ENCODE results near the gene RASGRF2.
"Not testable (repeated sequence)": the region's sequence is repeated elsewhere in the genome, so short reads cannot be mapped to it uniquely, and the experiment has no call there.

The RASGRF2 gene

GRCh38 chr5:81053282-81053681 lies 93.1 kb downstream of the RASGRF2 start:
- not testable (repeated sequence) for H3K9me3 ChIP-seq (ENCODE audit: control insufficient read depth in 1 of 2, low read length in 2 of 2); H3K36me3 ChIP-seq (ENCODE audit: control insufficient read depth in 1 of 2, insufficient read depth in 2 of 2, low read length in 2 of 2); H3K27me3 ChIP-seq (ENCODE audit: low read depth, low read length); H3K4me3 ChIP-seq (ENCODE audit: low read depth in 1 of 2, low read length in 2 of 2); H3K27ac ChIP-seq (ENCODE audit: low read length); H3K4me1 ChIP-seq (ENCODE audit: control insufficient read depth in 1 of 2, insufficient read depth in 2 of 2, low read length in 2 of 2)

DNA sequence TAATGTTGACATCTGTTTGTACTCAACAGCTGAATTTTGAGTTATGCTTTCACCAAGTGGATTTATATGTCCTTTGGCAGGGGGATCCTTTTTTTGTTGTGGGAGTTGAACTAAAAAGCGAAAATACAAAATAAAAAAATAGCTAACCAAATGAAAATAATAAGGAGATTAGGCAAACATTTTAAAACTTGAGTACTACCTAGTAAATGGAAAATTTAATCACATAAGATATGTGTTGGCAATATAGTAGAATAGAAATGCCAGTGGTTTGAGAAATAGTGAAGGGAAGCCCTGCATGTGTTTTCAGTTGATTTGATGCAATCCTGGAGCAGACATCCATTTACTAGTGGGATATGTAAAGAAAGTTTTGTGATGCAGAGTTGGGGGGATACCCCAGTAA lies 98.0 kb downstream of the RASGRF2 start:
- no peak overlapping the region for H3K4me3 ChIP-seq (ENCODE audit: low read depth in 1 of 2, low read length in 2 of 2)
- no peaks in the 10 kb centered on the region for H3K27me3 ChIP-seq (ENCODE audit: low read depth, low read length)
- H3K9me3 ChIP-seq (ENCODE audit: control insufficient read depth in 1 of 2, low read length in 2 of 2), result no peaks in the 10 kb centered on the region

DNA sequence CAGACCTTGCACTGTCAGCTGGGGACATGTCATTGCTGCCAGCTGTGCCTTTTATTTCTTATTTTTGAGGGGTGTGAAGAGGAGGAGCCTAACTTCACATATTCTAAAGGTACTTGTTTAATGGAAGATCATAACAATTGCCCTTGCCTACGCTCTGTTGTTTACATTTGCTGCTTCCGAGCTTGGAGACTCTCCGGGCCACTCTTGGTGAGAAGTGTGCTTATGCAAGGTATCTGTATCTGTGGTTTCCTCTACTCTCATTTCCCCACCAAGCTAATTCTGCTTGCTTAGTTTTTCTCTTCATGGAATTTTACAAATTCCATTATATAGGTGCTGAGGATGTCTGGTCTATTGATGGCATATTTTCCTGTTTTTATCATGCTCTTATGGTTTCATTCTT lies 105.3 kb downstream of the RASGRF2 start:
- H3K4me1 ChIP-seq (ENCODE audit: control insufficient read depth in 1 of 2, insufficient read depth in 2 of 2, low read length in 2 of 2), result no peaks in the 10 kb centered on the region
- H3K27ac ChIP-seq (ENCODE audit: low read length), result no peak overlapping the region
- no peaks in the 10 kb centered on the region for H3K36me3 ChIP-seq (ENCODE audit: control insufficient read depth in 1 of 2, insufficient read depth in 2 of 2, low read length in 2 of 2)
- H3K4me3 ChIP-seq (ENCODE audit: low read depth in 1 of 2, low read length in 2 of 2), result no peak overlapping the region
- H3K27me3 ChIP-seq (ENCODE audit: low read depth, low read length), result no peaks in the 10 kb centered on the region
- no peaks in the 10 kb centered on the region for H3K9me3 ChIP-seq (ENCODE audit: control insufficient read depth in 1 of 2, low read length in 2 of 2)

More for the DNA sequence above, 98.0 kb downstream of the RASGRF2 start:
- H3K36me3 ChIP-seq (ENCODE audit: control insufficient read depth in 1 of 2, insufficient read depth in 2 of 2, low read length in 2 of 2), result no peaks in the 10 kb centered on the region
- H3K4me1 ChIP-seq (ENCODE audit: control insufficient read depth in 1 of 2, insufficient read depth in 2 of 2, low read length in 2 of 2), result no peaks in the 10 kb centered on the region
- no peak overlapping the region for H3K27ac ChIP-seq (ENCODE audit: low read length)

GRCh38 chr5:81066102-81066501 lies 105.9 kb downstream of the RASGRF2 start:
- Histone ChIP-seq H3K9me3 (ENCODE audit: control insufficient read depth in 1 of 2, low read length in 2 of 2) (no peaks in the 10 kb centered on the region), H3K4me1 (ENCODE audit: control insufficient read depth in 1 of 2, insufficient read depth in 2 of 2, low read length in 2 of 2) (no peaks in the 10 kb centered on the region), H3K27me3 (ENCODE audit: low read depth, low read length) (no peaks in the 10 kb centered on the region), H3K4me3 (ENCODE audit: low read depth in 1 of 2, low read length in 2 of 2) (no peak overlapping the region), H3K27ac (ENCODE audit: low read length) (no peak overlapping the region), H3K36me3 (ENCODE audit: control insufficient read depth in 1 of 2, insufficient read depth in 2 of 2, low read length in 2 of 2) (no peaks in the 10 kb centered on the region)

DNA sequence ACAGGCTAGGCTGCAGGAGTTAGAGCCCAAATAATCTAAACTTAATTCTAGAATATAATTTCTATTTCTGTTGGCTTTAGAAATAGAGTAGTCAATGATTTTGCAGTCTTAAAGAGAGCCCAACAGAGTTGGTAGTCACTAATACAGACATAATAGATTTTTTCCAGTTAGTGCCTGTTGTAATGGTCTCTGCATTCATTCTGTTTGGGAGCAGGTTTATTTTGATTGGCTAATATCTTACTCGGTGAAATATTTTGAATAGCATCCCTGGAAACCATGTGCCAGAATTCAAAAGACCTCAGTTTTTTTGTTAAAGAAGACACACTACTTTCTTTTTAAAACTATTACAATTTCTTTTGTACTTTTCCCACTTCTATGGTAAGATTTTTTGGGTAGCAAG lies 107.2 kb downstream of the RASGRF2 start:
- Histone ChIP-seq H3K27ac (ENCODE audit: low read length) (no peak overlapping the region), H3K9me3 (ENCODE audit: control insufficient read depth in 1 of 2, low read length in 2 of 2) (no peaks in the 10 kb centered on the region), H3K27me3 (ENCODE audit: low read depth, low read length) (no peaks in the 10 kb centered on the region), H3K36me3 (ENCODE audit: control insufficient read depth in 1 of 2, insufficient read depth in 2 of 2, low read length in 2 of 2) (no peaks in the 10 kb centered on the region), H3K4me1 (ENCODE audit: control insufficient read depth in 1 of 2, insufficient read depth in 2 of 2, low read length in 2 of 2) (no peaks in the 10 kb centered on the region), H3K4me3 (ENCODE audit: low read depth in 1 of 2, low read length in 2 of 2) (no peak overlapping the region)

GRCh38 chr5:81068063-81068462 lies 107.9 kb downstream of the RASGRF2 start:
- no peaks in the 10 kb centered on the region for H3K36me3 ChIP-seq (ENCODE audit: control insufficient read depth in 1 of 2, insufficient read depth in 2 of 2, low read length in 2 of 2)
- H3K27ac ChIP-seq (ENCODE audit: low read length), result no peak overlapping the region
- no peak overlapping the region for H3K4me3 ChIP-seq (ENCODE audit: low read depth in 1 of 2, low read length in 2 of 2)
- H3K9me3 ChIP-seq (ENCODE audit: control insufficient read depth in 1 of 2, low read length in 2 of 2), result no peaks in the 10 kb centered on the region
- no peaks in the 10 kb centered on the region for H3K27me3 ChIP-seq (ENCODE audit: low read depth, low read length)
- H3K4me1 ChIP-seq (ENCODE audit: control insufficient read depth in 1 of 2, insufficient read depth in 2 of 2, low read length in 2 of 2), result no peaks in the 10 kb centered on the region

DNA sequence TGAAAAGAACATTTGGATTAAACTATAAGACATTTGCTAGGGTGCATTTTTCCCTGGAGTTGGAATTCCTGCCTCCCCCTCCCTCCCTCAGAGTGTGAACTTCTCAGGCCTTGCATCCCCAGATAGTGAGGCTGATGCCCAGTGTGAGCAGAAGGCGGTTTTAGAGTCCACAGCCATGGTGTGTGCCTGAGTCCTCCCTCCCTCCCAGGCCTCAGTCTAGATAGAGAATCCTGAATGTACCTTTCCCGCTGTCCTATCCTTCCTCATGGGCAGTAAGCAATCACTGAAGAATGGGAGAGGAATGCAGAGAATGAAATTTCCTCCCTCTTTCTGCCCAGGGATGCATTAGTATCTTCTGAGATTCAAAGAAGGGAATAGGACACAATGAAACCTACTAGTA lies 108.5 kb downstream of the RASGRF2 start:
- Histone ChIP-seq H3K4me3 (ENCODE audit: low read depth in 1 of 2, low read length in 2 of 2) (no peak overlapping the region), H3K9me3 (ENCODE audit: control insufficient read depth in 1 of 2, low read length in 2 of 2) (no peaks in the 10 kb centered on the region), H3K36me3 (ENCODE audit: control insufficient read depth in 1 of 2, insufficient read depth in 2 of 2, low read length in 2 of 2) (no peaks in the 10 kb centered on the region), H3K4me1 (ENCODE audit: control insufficient read depth in 1 of 2, insufficient read depth in 2 of 2, low read length in 2 of 2) (no peaks in the 10 kb centered on the region), H3K27ac (ENCODE audit: low read length) (no peak overlapping the region), H3K27me3 (ENCODE audit: low read depth, low read length) (no peaks in the 10 kb centered on the region)

GRCh38 chr5:81069990-81070389 lies 109.8 kb downstream of the RASGRF2 start:
- no peaks in the 10 kb centered on the region for H3K36me3 ChIP-seq (ENCODE audit: control insufficient read depth in 1 of 2, insufficient read depth in 2 of 2, low read length in 2 of 2)
- H3K27ac ChIP-seq (ENCODE audit: low read length), result no peak overlapping the region

GRCh38 chr5:81070571-81071255 lies 110.5 kb downstream of the RASGRF2 start:
- H3K36me3 ChIP-seq (ENCODE audit: control insufficient read depth in 1 of 2, insufficient read depth in 2 of 2, low read length in 2 of 2), result no peaks in the 10 kb centered on the region
- no peak overlapping the region for H3K27ac ChIP-seq (ENCODE audit: low read length)
- no peaks in the 10 kb centered on the region for H3K27me3 ChIP-seq (ENCODE audit: low read depth, low read length)
- no peak overlapping the region for H3K4me3 ChIP-seq (ENCODE audit: low read depth in 1 of 2, low read length in 2 of 2)
- no peaks in the 10 kb centered on the region for H3K4me1 ChIP-seq (ENCODE audit: control insufficient read depth in 1 of 2, insufficient read depth in 2 of 2, low read length in 2 of 2)
- H3K9me3 ChIP-seq (ENCODE audit: control insufficient read depth in 1 of 2, low read length in 2 of 2), result no peaks in the 10 kb centered on the region

More at GRCh38 chr5:81069990-81070389, 109.8 kb downstream of the RASGRF2 start:
- H3K4me3 ChIP-seq (ENCODE audit: low read depth in 1 of 2, low read length in 2 of 2), result no peak overlapping the region
- H3K9me3 ChIP-seq (ENCODE audit: control insufficient read depth in 1 of 2, low read length in 2 of 2), result no peaks in the 10 kb centered on the region
- no peaks in the 10 kb centered on the region for H3K27me3 ChIP-seq (ENCODE audit: low read depth, low read length)
- no peaks in the 10 kb centered on the region for H3K4me1 ChIP-seq (ENCODE audit: control insufficient read depth in 1 of 2, insufficient read depth in 2 of 2, low read length in 2 of 2)

GRCh38 chr5:81075041-81075440 lies 114.9 kb downstream of the RASGRF2 start:
- H3K36me3 ChIP-seq (ENCODE audit: control insufficient read depth in 1 of 2, insufficient read depth in 2 of 2, low read length in 2 of 2), result no peaks in the 10 kb centered on the region
- H3K9me3 ChIP-seq (ENCODE audit: control insufficient read depth in 1 of 2, low read length in 2 of 2), result peaks cover 5 to 8% of the 10 kb centered on the region in 2 donors
- H3K27me3 ChIP-seq (ENCODE audit: low read depth, low read length), result no peaks in the 10 kb centered on the region
- H3K27ac ChIP-seq (ENCODE audit: low read length), result no peak overlapping the region
- H3K4me3 ChIP-seq (ENCODE audit: low read depth in 1 of 2, low read length in 2 of 2), result no peak overlapping the region
- no peaks in the 10 kb centered on the region for H3K4me1 ChIP-seq (ENCODE audit: control insufficient read depth in 1 of 2, insufficient read depth in 2 of 2, low read length in 2 of 2)

DNA sequence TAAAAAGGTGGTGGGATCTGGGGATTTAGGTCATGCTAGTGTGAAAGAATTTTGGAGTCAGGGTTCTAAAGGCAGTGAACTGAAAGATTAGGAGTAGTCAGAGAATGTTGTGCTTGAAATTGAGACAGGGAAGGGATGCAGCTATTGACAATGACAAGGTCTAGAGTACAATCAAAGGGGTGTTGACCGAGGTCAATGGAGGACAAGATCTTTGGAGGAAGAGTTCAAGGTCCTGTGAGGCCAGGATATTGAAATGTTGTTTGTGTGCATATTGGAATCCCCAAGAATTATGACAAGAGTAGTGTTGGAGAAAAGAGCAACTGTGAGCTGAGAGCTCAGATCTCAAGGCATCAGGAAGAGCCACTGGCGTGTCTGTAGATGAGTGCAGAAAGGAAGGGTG lies 116.9 kb downstream of the RASGRF2 start:
- H3K9me3 ChIP-seq (ENCODE audit: control insufficient read depth in 1 of 2, low read length in 2 of 2), result peaks cover 5 to 8% of the 10 kb centered on the region in 2 donors
- no peaks in the 10 kb centered on the region for H3K4me1 ChIP-seq (ENCODE audit: control insufficient read depth in 1 of 2, insufficient read depth in 2 of 2, low read length in 2 of 2)
- no peaks in the 10 kb centered on the region for H3K27me3 ChIP-seq (ENCODE audit: low read depth, low read length)
- no peak overlapping the region for H3K27ac ChIP-seq (ENCODE audit: low read length)
- H3K4me3 ChIP-seq (ENCODE audit: low read depth in 1 of 2, low read length in 2 of 2), result no peak overlapping the region
- no peaks in the 10 kb centered on the region for H3K36me3 ChIP-seq (ENCODE audit: control insufficient read depth in 1 of 2, insufficient read depth in 2 of 2, low read length in 2 of 2)

GRCh38 chr5:81078930-81079329 lies 118.8 kb downstream of the RASGRF2 start:
- Histone ChIP-seq H3K27me3 (ENCODE audit: low read depth, low read length) (no peaks in the 10 kb centered on the region), H3K36me3 (ENCODE audit: control insufficient read depth in 1 of 2, insufficient read depth in 2 of 2, low read length in 2 of 2) (no peaks in the 10 kb centered on the region), H3K4me3 (ENCODE audit: low read depth in 1 of 2, low read length in 2 of 2) (no peak overlapping the region), H3K9me3 (ENCODE audit: control insufficient read depth in 1 of 2, low read length in 2 of 2) (peaks cover 5 to 8% of the 10 kb centered on the region in 2 donors), H3K4me1 (ENCODE audit: control insufficient read depth in 1 of 2, insufficient read depth in 2 of 2, low read length in 2 of 2) (no peaks in the 10 kb centered on the region), H3K27ac (ENCODE audit: low read length) (no peak overlapping the region)

All from muscle layer of duodenum (tissue), 2 donors.